ENCODE data around the gene NRP1.

NRP1 gene

DNA sequence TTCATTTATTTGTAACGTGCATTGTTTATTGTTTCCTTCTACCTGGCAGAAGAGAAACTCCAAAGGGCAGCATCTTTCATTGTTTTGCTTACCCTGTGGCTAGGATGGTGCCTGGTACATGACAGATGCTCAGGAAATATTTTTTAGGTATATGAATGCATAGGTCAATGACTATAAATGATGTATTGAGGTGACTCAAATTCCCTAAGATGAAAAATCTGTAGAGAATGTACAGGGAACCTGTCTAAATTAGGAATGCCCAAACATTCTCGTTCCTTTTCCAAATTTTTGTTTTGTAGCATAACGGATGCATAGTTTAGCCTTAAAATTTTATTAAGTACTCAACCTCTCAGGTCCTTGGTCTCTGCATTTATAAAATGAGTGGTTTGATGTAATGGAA is 71.6 kb downstream of the NRP1 start:
- TF ChIP-seq, protein P1, sequence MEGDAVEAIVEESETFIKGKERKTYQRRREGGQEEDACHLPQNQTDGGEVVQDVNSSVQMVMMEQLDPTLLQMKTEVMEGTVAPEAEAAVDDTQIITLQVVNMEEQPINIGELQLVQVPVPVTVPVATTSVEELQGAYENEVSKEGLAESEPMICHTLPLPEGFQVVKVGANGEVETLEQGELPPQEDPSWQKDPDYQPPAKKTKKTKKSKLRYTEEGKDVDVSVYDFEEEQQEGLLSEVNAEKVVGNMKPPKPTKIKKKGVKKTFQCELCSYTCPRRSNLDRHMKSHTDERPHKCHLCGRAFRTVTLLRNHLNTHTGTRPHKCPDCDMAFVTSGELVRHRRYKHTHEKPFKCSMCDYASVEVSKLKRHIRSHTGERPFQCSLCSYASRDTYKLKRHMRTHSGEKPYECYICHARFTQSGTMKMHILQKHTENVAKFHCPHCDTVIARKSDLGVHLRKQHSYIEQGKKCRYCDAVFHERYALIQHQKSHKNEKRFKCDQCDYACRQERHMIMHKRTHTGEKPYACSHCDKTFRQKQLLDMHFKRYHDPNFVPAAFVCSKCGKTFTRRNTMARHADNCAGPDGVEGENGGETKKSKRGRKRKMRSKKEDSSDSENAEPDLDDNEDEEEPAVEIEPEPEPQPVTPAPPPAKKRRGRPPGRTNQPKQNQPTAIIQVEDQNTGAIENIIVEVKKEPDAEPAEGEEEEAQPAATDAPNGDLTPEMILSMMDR (IDR thresholded peaks at IDR 0.05; ENCODE audit: poor library complexity, severe bottlenecking), result no peak
- H3K36me3 ChIP-seq (ENCODE audit: low read depth), result peaks cover 76% of the 10 kb centered on the region
- H3K27me3 ChIP-seq (ENCODE audit: insufficient read depth, poor library complexity, severe bottlenecking), result no peaks in the 10 kb centered on the region
- no peaks in the 10 kb centered on the region for H3K9me3 ChIP-seq (ENCODE audit: severe bottlenecking)
- ATAC-seq (ENCODE audit: low read depth), result no peak
- peak overlapping the region; percentile 100 for H3K27ac ChIP-seq (ENCODE audit: poor library complexity, severe bottlenecking)
- no peak overlapping the region for H3K4me3 ChIP-seq (ENCODE audit: severe bottlenecking)
- DNase-seq (ENCODE audit: low spot score), result no peak
- peaks cover 42% of the 10 kb centered on the region for H3K4me1 ChIP-seq (ENCODE audit: insufficient read depth, poor library complexity, severe bottlenecking)

DNA sequence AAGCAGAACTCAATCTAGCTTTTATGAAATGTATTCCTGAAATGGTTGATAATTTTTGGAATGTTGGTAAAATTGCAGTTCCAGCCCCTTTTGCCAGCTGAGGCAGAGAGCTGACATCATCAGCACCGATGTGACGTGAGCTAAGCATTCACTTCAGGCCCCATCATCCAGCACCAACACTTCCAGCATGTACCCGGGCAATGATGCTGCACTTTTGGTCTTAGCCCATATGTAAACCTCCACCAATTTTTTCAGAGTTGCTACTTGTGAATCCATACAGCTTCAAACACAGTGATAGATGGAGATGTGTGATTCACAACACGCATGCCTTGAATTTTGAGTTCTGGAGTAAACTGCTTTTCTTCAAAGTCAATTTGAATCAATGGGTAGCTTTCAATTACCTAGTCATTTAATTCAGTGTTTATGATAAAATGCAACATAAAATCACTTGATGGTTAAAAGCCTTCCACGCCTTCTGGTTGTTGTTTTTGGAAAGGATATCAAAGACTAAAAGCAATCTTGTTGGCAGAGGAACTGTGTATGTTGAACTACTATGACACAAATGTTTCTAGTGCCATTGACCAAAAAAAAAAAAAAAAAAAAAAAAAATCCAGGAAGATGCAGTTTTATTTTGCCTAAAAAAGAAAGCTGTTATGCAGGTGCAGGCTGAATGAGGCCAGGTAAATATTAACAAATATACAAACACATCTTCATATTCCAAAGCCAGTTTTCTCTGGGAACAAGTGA is 73.9 kb downstream of the NRP1 start:
- Histone ChIP-seq H3K27ac (ENCODE audit: poor library complexity, severe bottlenecking) (peak overlapping the region; percentile 100), H3K4me1 (ENCODE audit: insufficient read depth, poor library complexity, severe bottlenecking) (peaks cover 42% of the 10 kb centered on the region), H3K27me3 (ENCODE audit: insufficient read depth, poor library complexity, severe bottlenecking) (no peaks in the 10 kb centered on the region), H3K4me3 (ENCODE audit: severe bottlenecking) (no peak overlapping the region), H3K9me3 (ENCODE audit: severe bottlenecking) (no peaks in the 10 kb centered on the region), H3K36me3 (ENCODE audit: low read depth) (peaks cover 68% of the 10 kb centered on the region)
- TF ChIP-seq, protein P1 (IDR thresholded peaks at IDR 0.05; ENCODE audit: poor library complexity, severe bottlenecking), result no peak
- ATAC-seq (ENCODE audit: low read depth), result no peak
- no peak for DNase-seq (ENCODE audit: low spot score)

DNA sequence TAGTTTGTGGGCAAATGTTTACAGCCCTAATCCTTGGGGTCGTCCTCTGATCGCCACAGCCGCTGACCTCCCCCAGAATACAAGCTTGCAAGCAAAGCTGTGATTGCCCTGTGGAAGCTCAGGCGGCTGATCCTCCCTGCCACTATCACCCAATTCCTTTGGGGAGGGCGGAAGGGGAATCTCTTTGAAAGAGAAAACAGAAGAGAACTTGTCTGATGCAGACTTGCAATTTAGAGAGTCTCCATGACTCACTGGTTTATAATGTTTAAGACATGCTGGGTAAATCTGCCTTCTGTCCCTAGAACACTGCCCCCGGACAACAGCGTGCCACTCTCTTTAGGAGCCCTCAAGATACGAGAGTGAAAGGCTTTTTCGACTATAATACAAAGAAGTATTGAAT is 75.5 kb downstream of the NRP1 start:
- no peak for DNase-seq (ENCODE audit: low spot score)
- TF ChIP-seq, protein P1 (IDR thresholded peaks at IDR 0.05; ENCODE audit: poor library complexity, severe bottlenecking), result no peak
- no peak overlapping the region for H3K4me3 ChIP-seq (ENCODE audit: severe bottlenecking)
- H3K27me3 ChIP-seq (ENCODE audit: insufficient read depth, poor library complexity, severe bottlenecking), result no peaks in the 10 kb centered on the region
- H3K27ac ChIP-seq (ENCODE audit: poor library complexity, severe bottlenecking), result peak overlapping the region; percentile 100
- peaks cover 73% of the 10 kb centered on the region for H3K36me3 ChIP-seq (ENCODE audit: low read depth)
- peak; percentile 33; the same call in 2 of the 3 replicates for ATAC-seq (ENCODE audit: low read depth)
- H3K4me1 ChIP-seq (ENCODE audit: insufficient read depth, poor library complexity, severe bottlenecking), result peaks cover 30% of the 10 kb centered on the region
- H3K9me3 ChIP-seq (ENCODE audit: severe bottlenecking), result no peaks in the 10 kb centered on the region

DNA sequence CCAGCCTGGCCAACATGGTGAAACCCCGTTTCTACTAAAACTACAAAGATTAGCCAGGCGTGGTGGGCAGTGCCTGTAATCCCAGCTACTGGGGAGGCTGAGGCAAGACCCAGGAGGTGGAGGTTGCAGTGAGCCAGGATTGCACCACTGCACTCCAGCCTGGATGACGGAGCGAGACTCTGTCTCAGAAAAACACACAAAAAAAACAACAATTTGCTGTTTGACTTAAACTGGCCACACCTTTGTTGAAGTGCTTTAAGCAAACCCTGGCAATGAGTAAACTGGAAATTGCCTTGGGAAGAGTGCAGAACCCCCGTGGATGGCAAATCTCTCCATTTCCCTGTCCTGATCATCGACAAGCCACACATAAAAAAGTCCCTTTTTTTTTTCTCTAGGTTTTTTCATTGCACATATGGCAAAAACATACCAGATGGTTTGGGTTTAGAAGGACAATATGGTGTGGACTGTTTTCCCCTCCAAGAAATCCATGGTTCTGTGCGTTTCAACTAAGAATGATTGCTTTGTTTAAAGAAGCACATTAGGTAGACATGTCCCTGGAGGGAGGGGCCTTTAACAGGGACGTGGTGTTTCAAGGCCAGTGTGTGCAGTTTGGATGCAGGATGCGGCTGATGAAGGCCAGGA is 76.9 kb downstream of the NRP1 start:
- ATAC-seq (ENCODE audit: low read depth) (no peak), DNase-seq (ENCODE audit: low spot score) (no peak)
- TF ChIP-seq, protein P1 (IDR thresholded peaks at IDR 0.05; ENCODE audit: poor library complexity, severe bottlenecking), result no peak
- Histone ChIP-seq H3K27ac (ENCODE audit: poor library complexity, severe bottlenecking) (no peak overlapping the region), H3K27me3 (ENCODE audit: insufficient read depth, poor library complexity, severe bottlenecking) (no peaks in the 10 kb centered on the region), H3K4me1 (ENCODE audit: insufficient read depth, poor library complexity, severe bottlenecking) (peaks cover 28% of the 10 kb centered on the region), H3K4me3 (ENCODE audit: severe bottlenecking) (no peak overlapping the region), H3K36me3 (ENCODE audit: low read depth) (peaks cover 75% of the 10 kb centered on the region), H3K9me3 (ENCODE audit: severe bottlenecking) (no peaks in the 10 kb centered on the region)

DNA sequence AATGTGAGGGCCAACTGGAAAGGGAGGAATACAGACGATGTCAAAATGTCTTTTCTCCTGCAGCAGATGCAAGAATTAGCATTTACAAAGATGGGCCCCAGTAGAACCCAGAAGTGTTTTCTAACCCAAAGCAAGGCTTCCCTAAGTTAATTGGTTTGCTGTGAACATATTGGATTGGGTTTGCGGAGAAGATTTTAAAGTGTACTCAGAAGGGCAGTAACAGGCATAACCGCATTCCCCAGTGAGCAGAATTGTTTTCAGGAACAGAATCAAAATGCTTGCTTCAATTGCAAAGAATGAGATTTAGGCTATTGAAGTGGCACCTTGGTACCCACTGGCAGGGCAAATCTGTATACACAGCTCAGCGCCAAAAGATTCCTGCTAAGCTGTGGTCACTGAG is 78.0 kb downstream of the NRP1 start:
- TF ChIP-seq, protein P1 (IDR thresholded peaks at IDR 0.05; ENCODE audit: poor library complexity, severe bottlenecking), result no peak
- ATAC-seq (ENCODE audit: low read depth), result no peak
- Histone ChIP-seq H3K9me3 (ENCODE audit: severe bottlenecking) (no peaks in the 10 kb centered on the region), H3K36me3 (ENCODE audit: low read depth) (peaks cover 75% of the 10 kb centered on the region), H3K4me1 (ENCODE audit: insufficient read depth, poor library complexity, severe bottlenecking) (peaks cover 32% of the 10 kb centered on the region), H3K4me3 (ENCODE audit: severe bottlenecking) (no peak overlapping the region), H3K27me3 (ENCODE audit: insufficient read depth, poor library complexity, severe bottlenecking) (no peaks in the 10 kb centered on the region), H3K27ac (ENCODE audit: poor library complexity, severe bottlenecking) (no peak overlapping the region)
- DNase-seq (ENCODE audit: low spot score), result no peak
